Prostate gland (tissue), 2 donors: Measurements from ENCODE around the gene RDH14.

ENCODE experiments used
- POLR2A ChIP-seq: fragments of 450-650 bp; IDR thresholded peaks from one replicate; pipeline ENCODE4 v1.6.1; 2016; ENCODE audit warnings: antibody characterized with exemption, mild to moderate bottlenecking
- POLR2AphosphoS5 ChIP-seq: sonication (generic); formaldehyde crosslinking; IDR thresholded peaks from one replicate; pipeline ENCODE4 v1.6.1; 2017; ENCODE audit warnings: antibody characterized with exemption
- TF ChIP-seq, protein P1 (sequence below), 4 experiments: fragments of 200-600 bp in 2 of 4; fragments of 450-650 bp in 2 of 4; sonication (generic) in 2 of 4; IDR thresholded peaks; 1 replicate in 3 of 4; 2 replicates in 1 of 4; pipeline ENCODE4 v1.5.1; 2016 to 2019; ENCODE audit warnings: antibody characterized with exemption in 4 of 4, mild to moderate bottlenecking in 2 of 4, moderate library complexity in 2 of 4

GRCh38 chr2:18604531-18604885, 44.1 kb upstream of the RDH14 start:
- TF ChIP-seq, protein P1, sequence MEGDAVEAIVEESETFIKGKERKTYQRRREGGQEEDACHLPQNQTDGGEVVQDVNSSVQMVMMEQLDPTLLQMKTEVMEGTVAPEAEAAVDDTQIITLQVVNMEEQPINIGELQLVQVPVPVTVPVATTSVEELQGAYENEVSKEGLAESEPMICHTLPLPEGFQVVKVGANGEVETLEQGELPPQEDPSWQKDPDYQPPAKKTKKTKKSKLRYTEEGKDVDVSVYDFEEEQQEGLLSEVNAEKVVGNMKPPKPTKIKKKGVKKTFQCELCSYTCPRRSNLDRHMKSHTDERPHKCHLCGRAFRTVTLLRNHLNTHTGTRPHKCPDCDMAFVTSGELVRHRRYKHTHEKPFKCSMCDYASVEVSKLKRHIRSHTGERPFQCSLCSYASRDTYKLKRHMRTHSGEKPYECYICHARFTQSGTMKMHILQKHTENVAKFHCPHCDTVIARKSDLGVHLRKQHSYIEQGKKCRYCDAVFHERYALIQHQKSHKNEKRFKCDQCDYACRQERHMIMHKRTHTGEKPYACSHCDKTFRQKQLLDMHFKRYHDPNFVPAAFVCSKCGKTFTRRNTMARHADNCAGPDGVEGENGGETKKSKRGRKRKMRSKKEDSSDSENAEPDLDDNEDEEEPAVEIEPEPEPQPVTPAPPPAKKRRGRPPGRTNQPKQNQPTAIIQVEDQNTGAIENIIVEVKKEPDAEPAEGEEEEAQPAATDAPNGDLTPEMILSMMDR (IDR thresholded peaks at IDR 0.05), result no peak
- TF ChIP-seq POLR2A (no peak), POLR2AphosphoS5 (no peak)
